Loucy (cell line): ENCODE data around the gene PAX2.

ENCODE experiments used
- H2AFZ ChIP-seq: fragments of 200-600 bp; sonication (generic); 2 replicates; pipeline ENCODE4 v1.6.0; 2016; ENCODE audit warnings: antibody characterized with exemption, mild to moderate bottlenecking, low read length, moderate library complexity
- H3F3A ChIP-seq: fragments of 200-600 bp; 2 replicates; pipeline ENCODE4 v1.6.0; 2016; ENCODE audit warnings: antibody characterized with exemption, low read depth, mild to moderate bottlenecking
- H3K27me3 ChIP-seq: fragments of 200-600 bp; sonication (generic); 2 replicates; pipeline ENCODE4 v1.6.1; 2014; ENCODE audit warnings: low read length, mild to moderate bottlenecking; ENCODE audit not compliant: insufficient read depth, poor library complexity, severe bottlenecking
- H3K36me3 ChIP-seq: fragments of 200-600 bp; sonication (generic); 2 replicates; pipeline ENCODE4 v1.6.1; 2016; ENCODE audit warnings: low read length; ENCODE audit not compliant: insufficient read depth
- H3K4me1 ChIP-seq: fragments of 200-600 bp; sonication (generic); 2 replicates; pipeline ENCODE4 v1.5.1; 2014; ENCODE audit warnings: low read length, mild to moderate bottlenecking; ENCODE audit not compliant: insufficient read depth, poor library complexity, severe bottlenecking
- H3K4me2 ChIP-seq: fragments of 200-600 bp; sonication (generic); 2 replicates; pipeline ENCODE4 v1.6.0; 2014; ENCODE audit warnings: antibody characterized with exemption, low read length, low read depth, mild to moderate bottlenecking; ENCODE audit not compliant: poor library complexity, severe bottlenecking
- H3K4me3 ChIP-seq: fragments of 200-600 bp; sonication (generic); 2 replicates; pipeline ENCODE4 v1.5.1; 2014; ENCODE audit warnings: low read length, mild to moderate bottlenecking, mixed read lengths; ENCODE audit not compliant: poor library complexity, severe bottlenecking
- H3K79me2 ChIP-seq: fragments of 200-600 bp; sonication (generic); 2 replicates; pipeline ENCODE4 v1.6.1; 2014; ENCODE audit warnings: low read length; ENCODE audit not compliant: insufficient read depth
- H3K9ac ChIP-seq: fragments of 200-600 bp; sonication (generic); 2 replicates; pipeline ENCODE4 v1.6.0; 2014; ENCODE audit warnings: mild to moderate bottlenecking, low read depth, low read length, moderate library complexity; ENCODE audit not compliant: poor library complexity, severe bottlenecking
- H3K9me2 ChIP-seq: fragments of 200-600 bp; sonication (generic); replicated peaks from 2 replicates; pipeline ENCODE4 v1.6.1; 2016; ENCODE audit warnings: low read depth, low read length, mixed read lengths
- H3K9me3 ChIP-seq: fragments of 200-600 bp; sonication (generic); 2 replicates; pipeline ENCODE4 v1.6.1; 2014; ENCODE audit warnings: mild to moderate bottlenecking, antibody characterized with exemption, low read length, low read depth; ENCODE audit not compliant: insufficient read depth
- H4K20me1 ChIP-seq: fragments of 200-600 bp; sonication (generic); 2 replicates; pipeline ENCODE4 v1.6.0; 2014; ENCODE audit warnings: antibody characterized with exemption, low read length, mild to moderate bottlenecking; ENCODE audit not compliant: insufficient read depth, poor library complexity, severe bottlenecking
- CTCF ChIP-seq: fragments of 200-600 bp; sonication (generic); conservative IDR thresholded peaks from 2 replicates; pipeline ENCODE4 v1.5.1; 2014; ENCODE audit warnings: mild to moderate bottlenecking, antibody characterized with exemption, low read length
- EZH2phosphoT487 ChIP-seq: fragments of 200-600 bp; IDR thresholded peaks from 2 replicates; pipeline ENCODE4 v1.6.1; 2018; ENCODE audit warnings: antibody characterized with exemption, mild to moderate bottlenecking, moderate library complexity, borderline replicate concordance

The PAX2 gene

GRCh38 chr10:100829933-100830727 is 84.7 kb downstream of the PAX2 start:
- H3K9ac ChIP-seq = no peak overlapping the region
- TF ChIP-seq EZH2phosphoT487 (no peak), CTCF (no peak)
- H3K79me2 ChIP-seq = no peaks in the 10 kb centered on the region
- H3K27me3 ChIP-seq = no peaks in the 10 kb centered on the region
- peaks cover 56% of the 10 kb centered on the region for H3K4me1 ChIP-seq
- no peak overlapping the region for H2AFZ ChIP-seq
- no peaks in the 10 kb centered on the region for H3K9me2 ChIP-seq
- no peaks in the 10 kb centered on the region for H3K9me3 ChIP-seq
- no peak overlapping the region for H3K4me3 ChIP-seq
- H3F3A ChIP-seq = no peaks in the 10 kb centered on the region
- no peak overlapping the region for H3K4me2 ChIP-seq
- H3K36me3 ChIP-seq = no peaks in the 10 kb centered on the region; the same call in 1 of the 2 replicates
- H4K20me1 ChIP-seq = no peaks in the 10 kb centered on the region

DNA sequence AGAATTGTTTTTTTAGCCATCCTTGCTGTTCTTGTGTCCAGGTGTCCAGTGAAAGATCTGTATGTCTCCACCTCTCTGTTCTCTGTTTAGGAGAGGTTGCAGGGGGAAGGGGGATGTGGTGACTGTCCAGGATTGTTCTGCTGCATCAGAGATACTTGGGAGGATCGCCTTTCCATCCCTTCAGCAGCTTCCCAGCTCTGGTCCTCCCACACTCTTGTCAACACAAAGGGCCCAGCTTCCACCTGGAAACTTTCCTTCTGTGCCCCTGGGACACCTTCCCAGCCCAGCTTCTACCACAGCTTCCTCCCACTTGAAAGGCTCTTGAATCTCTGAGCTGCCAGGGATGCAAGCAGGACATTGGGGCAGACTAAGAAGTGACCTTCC is 85.3 kb downstream of the PAX2 start:
- H3K27me3 ChIP-seq = no peaks in the 10 kb centered on the region

GRCh38 chr10:100831742-100832141 is 86.4 kb downstream of the PAX2 start:
- no peaks in the 10 kb centered on the region for H3F3A ChIP-seq
- no peaks in the 10 kb centered on the region for H4K20me1 ChIP-seq
- H3K4me1 ChIP-seq = peaks cover 42% of the 10 kb centered on the region
- no peaks in the 10 kb centered on the region; the same call in 1 of the 2 replicates for H3K36me3 ChIP-seq
- H3K9ac ChIP-seq = peak overlapping the region; percentile 55
- H3K79me2 ChIP-seq = no peaks in the 10 kb centered on the region
- no peaks in the 10 kb centered on the region for H3K9me3 ChIP-seq
- peak overlapping the region; percentile 26 for H3K4me3 ChIP-seq
- no peaks in the 10 kb centered on the region for H3K27me3 ChIP-seq
- no peak overlapping the region for H2AFZ ChIP-seq
- TF ChIP-seq CTCF = no peak
- no peak for TF ChIP-seq EZH2phosphoT487
- no peaks in the 10 kb centered on the region for H3K9me2 ChIP-seq
- H3K4me2 ChIP-seq = peak overlapping the region; percentile 58

More for the DNA sequence above, 85.3 kb downstream of the PAX2 start:
- no peaks in the 10 kb centered on the region for H3K9me2 ChIP-seq
- no peaks in the 10 kb centered on the region; the same call in 1 of the 2 replicates for H3K36me3 ChIP-seq
- no peak overlapping the region for H3K4me3 ChIP-seq
- no peaks in the 10 kb centered on the region for H3K79me2 ChIP-seq
- no peak overlapping the region for H2AFZ ChIP-seq
- H3K4me1 ChIP-seq = peaks cover 50% of the 10 kb centered on the region
- H3K9me3 ChIP-seq = no peaks in the 10 kb centered on the region
- H3F3A ChIP-seq = no peaks in the 10 kb centered on the region
- TF ChIP-seq CTCF (no peak), EZH2phosphoT487 (no peak)
- H4K20me1 ChIP-seq = no peaks in the 10 kb centered on the region
- peak overlapping the region; percentile 58 for H3K4me2 ChIP-seq
- peak overlapping the region; percentile 55 for H3K9ac ChIP-seq
